Measurements from ENCODE around the gene CHKB. TPM values are rescaled to one million over a fixed set of nuclear protein-coding genes. Genes with fewer than 3 reads are reported as not detected.

The CHKB gene
- total RNA-seq, 1 donor from 2014 or later = 147 TPM

DNA sequence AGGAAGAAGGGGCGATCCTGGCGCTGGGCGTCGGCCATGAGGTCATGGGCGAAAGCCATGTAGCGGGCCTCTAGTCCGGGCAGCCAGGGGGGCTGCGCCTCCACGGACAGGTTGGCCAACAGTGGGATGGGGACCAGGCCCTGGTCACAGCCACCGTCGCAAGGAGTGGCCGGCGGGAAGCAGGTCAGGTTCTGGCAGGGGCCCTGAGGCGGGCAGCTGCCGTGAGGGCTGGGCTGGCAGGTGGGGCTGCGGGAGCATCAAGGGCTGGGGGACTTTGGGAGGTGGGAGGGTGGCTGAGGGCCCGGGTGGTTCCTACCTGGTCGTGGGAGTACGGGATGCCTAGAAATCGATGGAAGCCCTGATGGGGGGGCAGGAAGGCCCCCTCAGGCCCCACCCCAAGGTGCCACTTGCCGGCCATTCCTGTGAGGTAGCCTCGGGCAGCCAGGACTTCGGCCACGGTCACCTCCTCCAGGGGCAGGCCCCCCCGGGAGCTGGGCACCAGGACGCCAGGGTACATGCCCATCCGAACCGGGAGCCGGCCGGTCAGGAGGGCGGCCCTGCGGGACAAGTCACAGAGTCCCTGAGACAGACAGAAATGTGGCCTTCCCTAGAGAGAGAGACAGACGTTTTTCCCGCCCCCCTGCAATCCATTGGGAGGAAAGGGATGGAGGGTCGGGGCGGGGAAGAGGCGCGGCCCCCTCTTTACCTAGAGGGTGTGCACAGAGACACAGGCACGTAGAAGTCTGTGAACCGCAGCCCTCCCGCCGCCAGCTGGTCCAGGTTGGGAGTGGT is 44.4 kb upstream of the CHKB start:
- peaks cover 1% of the 10 kb centered on the region for H3K9me3 Mint-ChIP-seq (ENCODE audit: unreplicated experiment)
- TF ChIP-seq, protein P1, sequence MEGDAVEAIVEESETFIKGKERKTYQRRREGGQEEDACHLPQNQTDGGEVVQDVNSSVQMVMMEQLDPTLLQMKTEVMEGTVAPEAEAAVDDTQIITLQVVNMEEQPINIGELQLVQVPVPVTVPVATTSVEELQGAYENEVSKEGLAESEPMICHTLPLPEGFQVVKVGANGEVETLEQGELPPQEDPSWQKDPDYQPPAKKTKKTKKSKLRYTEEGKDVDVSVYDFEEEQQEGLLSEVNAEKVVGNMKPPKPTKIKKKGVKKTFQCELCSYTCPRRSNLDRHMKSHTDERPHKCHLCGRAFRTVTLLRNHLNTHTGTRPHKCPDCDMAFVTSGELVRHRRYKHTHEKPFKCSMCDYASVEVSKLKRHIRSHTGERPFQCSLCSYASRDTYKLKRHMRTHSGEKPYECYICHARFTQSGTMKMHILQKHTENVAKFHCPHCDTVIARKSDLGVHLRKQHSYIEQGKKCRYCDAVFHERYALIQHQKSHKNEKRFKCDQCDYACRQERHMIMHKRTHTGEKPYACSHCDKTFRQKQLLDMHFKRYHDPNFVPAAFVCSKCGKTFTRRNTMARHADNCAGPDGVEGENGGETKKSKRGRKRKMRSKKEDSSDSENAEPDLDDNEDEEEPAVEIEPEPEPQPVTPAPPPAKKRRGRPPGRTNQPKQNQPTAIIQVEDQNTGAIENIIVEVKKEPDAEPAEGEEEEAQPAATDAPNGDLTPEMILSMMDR (IDR thresholded peaks at IDR 0.05; ENCODE audit: partially characterized antibody, unreplicated experiment) = no peak
- peak; percentile 59 for DNase-seq

DNA sequence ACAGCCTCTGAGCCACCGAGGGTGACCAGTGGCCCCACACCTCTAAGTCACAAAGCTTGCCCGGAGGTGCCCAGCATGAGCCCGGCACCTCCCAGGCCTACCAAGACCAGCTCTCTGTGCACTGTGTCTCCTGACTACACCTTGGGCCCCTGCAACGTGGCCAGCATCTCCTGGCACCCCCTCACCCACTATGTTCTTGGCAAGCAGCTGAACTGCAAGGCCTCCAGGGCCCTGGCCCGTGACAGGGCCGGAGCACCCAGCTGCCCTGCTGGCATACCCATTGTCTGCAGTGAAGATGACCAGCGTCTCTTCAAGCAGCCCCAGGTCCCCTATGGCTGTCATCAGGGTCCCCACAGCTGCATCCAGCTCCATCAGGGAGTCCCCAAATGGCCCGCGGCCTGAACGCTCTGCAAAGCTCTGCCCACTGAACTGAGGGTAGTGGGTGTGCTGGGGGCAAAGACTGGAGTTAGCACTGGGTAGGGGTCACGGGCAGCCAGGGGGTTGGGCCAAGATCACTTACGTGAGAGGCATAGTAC is 43.7 kb upstream of the CHKB start:
- TF ChIP-seq, protein P1 (IDR thresholded peaks at IDR 0.05; ENCODE audit: partially characterized antibody, unreplicated experiment) = no peak
- Mint-ChIP-seq H3K4me3 (ENCODE audit: unreplicated experiment) (peak overlapping the region; percentile 61), H3K36me3 (ENCODE audit: unreplicated experiment) (no peaks in the 10 kb centered on the region), H3K9me3 (ENCODE audit: unreplicated experiment) (peaks cover 2% of the 10 kb centered on the region), H3K27me3 (ENCODE audit: unreplicated experiment) (peaks cover 13% of the 10 kb centered on the region), H3K4me1 (ENCODE audit: low read depth, unreplicated experiment) (peaks cover 18% of the 10 kb centered on the region), H3K27ac (ENCODE audit: unreplicated experiment) (no peak overlapping the region)
- DNase-seq = no peak

More for the DNA sequence above, 44.4 kb upstream of the CHKB start:
- Mint-ChIP-seq H3K36me3 (ENCODE audit: unreplicated experiment) (no peaks in the 10 kb centered on the region), H3K4me3 (ENCODE audit: unreplicated experiment) (peak overlapping the region; percentile 78), H3K4me1 (ENCODE audit: low read depth, unreplicated experiment) (peaks cover 24% of the 10 kb centered on the region), H3K27ac (ENCODE audit: unreplicated experiment) (no peak overlapping the region), H3K27me3 (ENCODE audit: unreplicated experiment) (peaks cover 10% of the 10 kb centered on the region)

- Mint-ChIP-seq H3K9me3 (ENCODE audit: unreplicated experiment) (peaks cover 2% of the 10 kb centered on the region), H3K27ac (ENCODE audit: unreplicated experiment) (no peak overlapping the region), H3K4me3 (ENCODE audit: unreplicated experiment) (no peak overlapping the region), H3K4me1 (ENCODE audit: low read depth, unreplicated experiment) (peaks cover 18% of the 10 kb centered on the region), H3K27me3 (ENCODE audit: unreplicated experiment) (peaks cover 13% of the 10 kb centered on the region), H3K36me3 (ENCODE audit: unreplicated experiment) (no peaks in the 10 kb centered on the region)
- DNase-seq = no peak
- TF ChIP-seq, protein P1 (IDR thresholded peaks at IDR 0.05; ENCODE audit: partially characterized antibody, unreplicated experiment) = no peak
Measured at GRCh38 chr22:50625568-50626313, 43.1 kb upstream of the CHKB start.

DNA sequence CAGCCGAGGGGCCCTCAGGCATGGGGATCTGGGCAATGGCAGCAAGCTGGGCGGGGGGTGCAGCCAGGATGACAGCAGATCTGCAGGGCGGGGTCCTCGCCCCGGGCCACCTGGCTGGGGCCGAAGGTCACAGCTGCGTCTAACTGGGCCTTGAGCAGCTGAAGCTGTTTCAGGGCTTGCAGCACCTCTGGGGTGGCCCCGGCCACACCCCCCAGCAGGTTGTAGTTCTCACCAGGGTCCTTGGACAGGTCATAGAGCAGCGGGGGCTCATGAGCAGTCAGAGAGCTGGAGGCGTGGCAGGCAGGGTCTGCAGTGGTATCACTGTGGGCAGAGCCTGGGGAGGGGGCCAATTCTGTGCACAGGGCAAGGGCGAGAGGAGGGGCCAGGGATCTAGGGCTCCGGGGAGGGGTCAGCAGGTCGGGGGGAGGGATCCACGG is 42.5 kb upstream of the CHKB start:
- no peak overlapping the region for H3K27ac Mint-ChIP-seq (ENCODE audit: unreplicated experiment)
- peaks cover 16% of the 10 kb centered on the region for H3K4me1 Mint-ChIP-seq (ENCODE audit: low read depth, unreplicated experiment)
- H3K36me3 Mint-ChIP-seq (ENCODE audit: unreplicated experiment) = no peaks in the 10 kb centered on the region
- DNase-seq = no peak
- peaks cover 2% of the 10 kb centered on the region for H3K9me3 Mint-ChIP-seq (ENCODE audit: unreplicated experiment)
- TF ChIP-seq, protein P1 (IDR thresholded peaks at IDR 0.05; ENCODE audit: partially characterized antibody, unreplicated experiment) = no peak
- H3K27me3 Mint-ChIP-seq (ENCODE audit: unreplicated experiment) = peaks cover 13% of the 10 kb centered on the region
- H3K4me3 Mint-ChIP-seq (ENCODE audit: unreplicated experiment) = no peak overlapping the region

Data from glutamatergic neuron (in vitro differentiated cells).